PC-3 (cell line): ENCODE results near the gene MRPL20. TPM values are rescaled to one million over a fixed set of nuclear protein-coding genes. Genes with fewer than 3 reads are reported as not detected.

Source experiments
- ATAC-seq: fragments of 200-7000 bp; cut with Tn5 transposase; 2 replicates; pipeline ENCODE4 v1.9.1; 2020; ENCODE audit warnings: mild to moderate bottlenecking, moderate library complexity
- BruUV-seq: library from RNA; stranded (reverse); fragments of 400-500 nt; replicated peaks from 2 replicates; lab custom pipeline; 2021; lab: Mats Ljungman, UMichigan
- CTCF ChIA-PET: fragments of 300-600 bp; sonication (Branson Sonifier 250); formaldehyde crosslinking; loops from one replicate; lab custom pipeline; 2022; ENCODE audit warnings: antibody characterized with exemption; lab: Charles Lee
- POLR2A ChIA-PET: fragments of 300-600 bp; sonication (Branson Sonifier 250); formaldehyde crosslinking; loops from one replicate; lab custom pipeline; 2022; ENCODE audit warnings: antibody characterized with exemption; ENCODE audit not compliant: unreplicated experiment; lab: Charles Lee
- DNase-seq: peaks from one replicate; pipeline ENCODE4 v3.0.0-alpha.2; 2015
- H2AFZ ChIP-seq: fragments of 300-600 bp; sonication (generic); 2 replicates; pipeline ENCODE4 v1.6.0; 2016; ENCODE audit warnings: antibody characterized with exemption, low read length
- H3F3A ChIP-seq: fragments of 300-600 bp; sonication (generic); one replicate; pipeline ENCODE4 v1.6.0; 2017; ENCODE audit warnings: antibody characterized with exemption, low read length, control low read depth, mild to moderate bottlenecking; ENCODE audit not compliant: unreplicated experiment
- H3K27ac ChIP-seq: fragments of 300-600 bp; sonication (generic); 2 replicates; pipeline ENCODE4 v1.5.1; 2016; ENCODE audit warnings: mild to moderate bottlenecking, low read length
- H3K27me3 ChIP-seq: fragments of 300-600 bp; sonication (generic); 2 replicates; pipeline ENCODE4 v1.6.1; 2016; ENCODE audit warnings: low read length, mixed read lengths
- H3K36me3 ChIP-seq: fragments of 300-600 bp; sonication (generic); 2 replicates; pipeline ENCODE4 v1.6.1; 2016; ENCODE audit warnings: low read depth, mixed run types, low read length, mixed read lengths
- H3K4me1 ChIP-seq: fragments of 300-600 bp; sonication (generic); 2 replicates; pipeline ENCODE4 v1.5.1; 2016; ENCODE audit warnings: low read length; ENCODE audit not compliant: insufficient read depth
- H3K4me2 ChIP-seq: fragments of 300-600 bp; sonication (generic); 2 replicates; pipeline ENCODE4 v1.6.0; 2016; ENCODE audit warnings: low read length
- H3K4me3 ChIP-seq: fragments of 300-600 bp; sonication (generic); 2 replicates; pipeline ENCODE4 v1.5.1; 2016; ENCODE audit warnings: mild to moderate bottlenecking, low read length, mixed read lengths
- H3K79me2 ChIP-seq: fragments of 300-600 bp; sonication (generic); 2 replicates; pipeline ENCODE4 v1.6.1; 2017; ENCODE audit warnings: low read length, mixed read lengths
- H3K9ac ChIP-seq: fragments of 300-600 bp; sonication (generic); 2 replicates; pipeline ENCODE4 v1.6.0; 2016; ENCODE audit warnings: mild to moderate bottlenecking, low read length
- H3K9me2 ChIP-seq: fragments of 300-600 bp; sonication (generic); replicated peaks from 2 replicates; pipeline ENCODE4 v1.6.1; 2016; ENCODE audit warnings: mixed run types, low read length, mixed read lengths
- H3K9me3 ChIP-seq: fragments of 300-600 bp; sonication (generic); 2 replicates; pipeline ENCODE4 v1.6.1; 2016; ENCODE audit warnings: low read length, mixed read lengths
- H4K20me1 ChIP-seq: fragments of 300-600 bp; sonication (generic); 2 replicates; pipeline ENCODE4 v1.6.1; 2016; ENCODE audit warnings: low read length, mixed read lengths
- EZH2 ChIP-seq: fragments of 300-600 bp; sonication (generic); IDR thresholded peaks from one replicate; pipeline ENCODE4 v1.6.1; 2017; ENCODE audit warnings: antibody characterized with exemption, mild to moderate bottlenecking, low read length; ENCODE audit not compliant: unreplicated experiment
- EZH2phosphoT487 ChIP-seq: fragments of 300-600 bp; sonication (generic); IDR thresholded peaks from 2 replicates; pipeline ENCODE4 v1.6.1; 2018; ENCODE audit warnings: mild to moderate bottlenecking, antibody characterized with exemption, low read length, borderline replicate concordance
- intact Hi-C: fragments of 100-400 bp; cut with micrococcal nuclease; formaldehyde crosslinking; loops from 2 replicates; pipeline ENCODE4 v1.9.0; 2023
- total RNA-seq: library from RNA; depleted of rRNA; stranded (reverse); fragments of >200 nt; gene quantifications from 2 replicates; pipeline ENCODE4 v1.2.3, GENCODE V29; 2014
- TF ChIP-seq, protein P1 (sequence below): fragments of 300-600 bp; sonication (generic); conservative IDR thresholded peaks from 2 replicates; pipeline ENCODE4 v1.5.1; 2017; ENCODE audit warnings: antibody characterized with exemption, low read depth, mild to moderate bottlenecking, low read length

The MRPL20 gene
- total RNA-seq, 1 experiment from 2014 or later, result 506 TPM

DNA sequence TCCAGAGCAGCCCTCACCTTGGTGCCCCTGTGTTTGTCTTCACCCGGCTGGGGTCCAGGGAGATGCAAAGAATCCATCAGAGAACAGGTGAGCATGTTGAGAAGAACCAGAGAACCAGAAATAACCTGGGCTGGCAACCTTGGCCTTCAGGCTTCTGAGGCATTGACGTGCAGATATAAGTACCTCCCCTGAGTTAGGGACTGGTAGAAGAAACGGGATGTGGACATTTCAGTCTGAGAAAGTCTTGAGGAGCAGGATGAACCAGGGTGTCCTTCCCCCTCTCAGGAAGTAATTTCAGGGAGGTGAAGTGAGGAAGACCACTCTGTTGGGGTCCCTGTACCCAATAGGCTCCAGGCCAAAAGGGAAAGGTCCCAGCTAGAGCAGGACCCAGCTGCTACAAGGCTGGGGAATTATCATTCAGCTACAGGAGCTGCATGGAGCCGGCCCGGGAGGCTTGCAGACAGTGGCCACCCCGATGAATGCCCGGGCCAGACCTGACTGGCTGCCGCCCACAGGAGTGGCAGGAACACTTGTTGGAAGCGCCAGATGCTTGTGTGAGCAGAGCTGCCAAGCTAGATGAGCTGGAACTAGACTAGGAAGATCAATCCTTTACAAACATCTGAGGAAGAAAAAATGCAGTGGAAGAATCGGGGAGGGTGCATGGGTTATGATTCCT, 30.4 kb downstream of the MRPL20 start:
- H2AFZ ChIP-seq, result no peak overlapping the region
- CTCF ChIA-PET, result interaction anchor here (1.0 kb wide), 1 partner anchor 22 kb away, joined by 3 read pairs; the partner anchor contains the start of gene CCNL2
- POLR2A ChIA-PET, result no interaction called here
- peaks cover 10% of the 10 kb centered on the region; the same call in 1 of the 2 replicates for H3K36me3 ChIP-seq
- no TSS peak for BruUV-seq
- peaks cover 9% of the 10 kb centered on the region for H3F3A ChIP-seq
- no peak overlapping the region for H3K4me3 ChIP-seq
- H3K27ac ChIP-seq, result no peak overlapping the region
- no peaks in the 10 kb centered on the region for H3K9me3 ChIP-seq
- DNase-seq, result no peak
- no peak for TF ChIP-seq EZH2phosphoT487
- TF ChIP-seq EZH2, result no peak
- TF ChIP-seq, protein P1, sequence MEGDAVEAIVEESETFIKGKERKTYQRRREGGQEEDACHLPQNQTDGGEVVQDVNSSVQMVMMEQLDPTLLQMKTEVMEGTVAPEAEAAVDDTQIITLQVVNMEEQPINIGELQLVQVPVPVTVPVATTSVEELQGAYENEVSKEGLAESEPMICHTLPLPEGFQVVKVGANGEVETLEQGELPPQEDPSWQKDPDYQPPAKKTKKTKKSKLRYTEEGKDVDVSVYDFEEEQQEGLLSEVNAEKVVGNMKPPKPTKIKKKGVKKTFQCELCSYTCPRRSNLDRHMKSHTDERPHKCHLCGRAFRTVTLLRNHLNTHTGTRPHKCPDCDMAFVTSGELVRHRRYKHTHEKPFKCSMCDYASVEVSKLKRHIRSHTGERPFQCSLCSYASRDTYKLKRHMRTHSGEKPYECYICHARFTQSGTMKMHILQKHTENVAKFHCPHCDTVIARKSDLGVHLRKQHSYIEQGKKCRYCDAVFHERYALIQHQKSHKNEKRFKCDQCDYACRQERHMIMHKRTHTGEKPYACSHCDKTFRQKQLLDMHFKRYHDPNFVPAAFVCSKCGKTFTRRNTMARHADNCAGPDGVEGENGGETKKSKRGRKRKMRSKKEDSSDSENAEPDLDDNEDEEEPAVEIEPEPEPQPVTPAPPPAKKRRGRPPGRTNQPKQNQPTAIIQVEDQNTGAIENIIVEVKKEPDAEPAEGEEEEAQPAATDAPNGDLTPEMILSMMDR, result peak; percentile 6; the same call in 1 of the 2 replicates
- H3K4me2 ChIP-seq, result 0 out of 2 replicates have a peak overlapping the region, but pooled peaks have one; percentile 73
- no peaks in the 10 kb centered on the region for H3K9me2 ChIP-seq
- peaks cover 20% of the 10 kb centered on the region for H3K4me1 ChIP-seq
- no peak for ATAC-seq
- no peaks in the 10 kb centered on the region for H3K27me3 ChIP-seq
- H3K9ac ChIP-seq, result no peak overlapping the region
- H4K20me1 ChIP-seq, result no peaks in the 10 kb centered on the region
- peaks cover 31% of the 10 kb centered on the region for H3K79me2 ChIP-seq
- intact Hi-C loops, result loop anchor here (2.0 kb wide), 1 partner anchor 22 kb away; the partner anchor contains the start of gene CCNL2

DNA sequence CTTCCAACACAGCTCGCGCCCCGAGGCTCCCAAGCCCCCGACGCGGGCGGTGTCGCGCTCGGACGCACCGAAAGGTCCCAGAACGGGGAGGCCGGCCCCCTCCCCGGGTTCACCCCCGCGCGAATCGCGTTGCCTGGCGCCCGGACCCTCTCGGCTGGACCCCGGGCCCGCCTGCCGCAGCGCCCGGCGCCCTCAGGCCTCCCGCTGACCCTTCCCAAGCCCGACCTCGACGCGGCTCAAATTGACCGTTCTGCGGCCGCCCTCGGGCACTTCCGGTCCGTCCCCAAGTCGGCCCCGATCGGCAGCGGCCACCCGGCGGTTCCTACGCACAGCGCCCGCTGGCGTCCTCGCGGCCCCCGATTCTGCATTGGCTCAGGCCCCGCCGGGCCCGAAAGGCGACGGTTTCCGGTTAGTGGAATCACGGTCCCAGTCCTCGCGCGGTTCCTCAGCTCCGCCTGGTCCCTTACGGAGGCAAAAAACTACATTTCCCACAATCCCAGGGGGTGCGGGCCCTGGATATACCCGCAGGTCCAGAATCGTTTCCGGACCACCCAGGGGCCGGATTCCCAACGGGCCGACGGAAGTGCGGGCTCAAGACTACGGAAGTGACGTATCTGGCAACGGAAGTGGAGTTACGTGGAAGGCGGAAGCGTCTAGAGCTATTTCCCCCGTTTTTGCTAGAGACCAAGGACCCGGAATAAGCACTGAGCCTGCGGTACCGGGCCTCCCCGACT, 32.0 kb downstream of the MRPL20 start, which contains the start of gene AURKAIP1:
Gene AURKAIP1 (minus strand): TSS at position 279 of the 734 bp plus-strand sequence. CDS start 451 bp downstream, outside the sequence.
- Histone ChIP-seq H3K9ac (peak within 1 kb of the TSS; percentile 98), H4K20me1 (no peaks in the 10 kb centered on the region), H3K36me3 (peaks cover 10% of the 10 kb centered on the region; the same call in 1 of the 2 replicates), H3K27me3 (no peaks in the 10 kb centered on the region), H3F3A (peaks cover 9% of the 10 kb centered on the region), H3K4me3 (peak within 1 kb of the TSS; percentile 96), H3K9me2 (no peaks in the 10 kb centered on the region), H3K27ac (peak within 1 kb of the TSS; percentile 77), H2AFZ (peak within 1 kb of the TSS; percentile 72), H3K4me2 (peak within 1 kb of the TSS; percentile 99), H3K79me2 (peaks cover 35% of the 10 kb centered on the region), H3K9me3 (no peaks in the 10 kb centered on the region), H3K4me1 (peaks cover 20% of the 10 kb centered on the region)
- ChIA-PET CTCF (interaction anchor here (0.9 to 1.2 kb wide), 3 partner anchors 24 to 131 kb away, joined by 3 to 5 read pairs (median 4); partner anchors contain the start of gene CCNL2), POLR2A (interaction anchor here (0.6 to 1.2 kb wide), 7 partner anchors 11 to 128 kb away, joined by 3 to 4 read pairs (median 3); partner anchors contain the start of gene CCNL2)
- peak; percentile 100 for DNase-seq
- intact Hi-C loops, result loop anchor here (2.0 kb wide), 1 partner anchor 30 kb away; no protein-coding TSS in a partner anchor
- BruUV-seq, result no TSS peak
- TF ChIP-seq EZH2, result no peak
- TF ChIP-seq, protein P1, result 0 out of 2 replicates have a peak, but pooled peaks have one; percentile 28
- ATAC-seq, result peak; percentile 92
